Activated CD4-positive, alpha-beta T cell treated with anti-CD3 and anti-CD28 coated beads for 36 hours (primary cell): ENCODE measurements around the gene NTM. TPM values are rescaled to one million over a fixed set of nuclear protein-coding genes. Genes with fewer than 3 reads are reported as not detected.

ENCODE experiments used
- ATAC-seq: fragments of 200-7000 bp; cut with Tn5 transposase; one replicate; pipeline ENCODE4 v1.10.0; 2021; ENCODE audit warnings: mild to moderate bottlenecking, moderate library complexity
- CTCF ChIA-PET: fragments of 350-600 bp; sonication (Branson Sonifier 250); formaldehyde crosslinking; loops from one replicate; lab custom pipeline; 2021; ENCODE audit warnings: antibody characterized with exemption; lab: Charles Lee
- POLR2A ChIA-PET: fragments of 350-600 bp; sonication (Branson Sonifier 250); formaldehyde crosslinking; loops from one replicate; lab custom pipeline; 2021; ENCODE audit warnings: antibody characterized with exemption, inconsistent platforms; lab: Charles Lee
- DNase-seq: peaks from one replicate; pipeline ENCODE4 v3.0.0-alpha.2; 2020
- H3K27ac Mint-ChIP-seq: one replicate; pipeline ENCODE4 v1.8.0; 2021; ENCODE audit warnings: mixed read lengths
- H3K27me3 Mint-ChIP-seq: one replicate; pipeline ENCODE4 v1.8.0; 2021; ENCODE audit warnings: mixed read lengths
- H3K36me3 Mint-ChIP-seq: one replicate; pipeline ENCODE4 v1.8.0; 2021; ENCODE audit warnings: low read depth, mixed read lengths
- H3K4me1 Mint-ChIP-seq: one replicate; pipeline ENCODE4 v1.8.0; 2021; ENCODE audit warnings: mixed read lengths
- H3K4me3 Mint-ChIP-seq: one replicate; pipeline ENCODE4 v1.8.0; 2021; ENCODE audit warnings: mild to moderate bottlenecking, moderate library complexity, mixed read lengths
- H3K9me3 Mint-ChIP-seq: one replicate; pipeline ENCODE4 v1.8.0; 2021; ENCODE audit warnings: low read depth, mixed read lengths
- intact Hi-C, 2 experiments: fragments of 100-400 bp; cut with DNase I in 1 of 2; cut with micrococcal nuclease in 1 of 2; formaldehyde crosslinking; loops; one replicate each; pipeline versions ENCODE4 v1.14.2 to v1.15.1; 2022 to 2024; cut with DNase I, micrococcal nuclease
- total RNA-seq, 2 experiments: library from RNA; stranded (reverse); gene quantifications; one replicate each; pipeline ENCODE4 v1.2.3, GENCODE V29; 2021

The NTM gene
- total RNA-seq, 2 experiments from 2014 or later = not detected

DNA sequence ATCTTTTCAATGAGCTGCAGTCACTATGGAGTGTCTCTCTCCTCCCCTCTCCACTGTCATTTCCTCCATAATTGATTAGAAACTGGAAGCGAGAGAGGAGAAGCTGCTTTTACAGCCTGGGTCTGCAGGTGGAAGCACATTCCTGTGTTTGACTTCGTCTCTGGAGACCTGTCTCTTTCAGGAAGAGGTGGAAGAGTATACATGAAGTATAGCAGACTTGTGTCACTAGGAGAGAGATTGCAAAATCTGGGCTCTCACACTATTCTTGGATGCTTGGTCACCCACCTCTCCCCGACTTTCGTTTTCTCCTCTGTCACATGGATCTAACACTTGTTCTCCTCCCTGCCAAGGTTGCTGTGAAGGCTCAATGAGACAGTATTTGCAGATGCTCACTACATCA is 323.3 kb downstream of the NTM start:
- no peak for ATAC-seq
- intact Hi-C loops = no loop called here
- Mint-ChIP-seq H3K4me1 (no peaks in the 10 kb centered on the region), H3K9me3 (no peaks in the 10 kb centered on the region), H3K27ac (no peak overlapping the region), H3K27me3 (peaks cover 26% of the 10 kb centered on the region), H3K4me3 (no peak overlapping the region), H3K36me3 (no peaks in the 10 kb centered on the region)
- DNase-seq = no peak
- POLR2A ChIA-PET = interaction anchor here (0.7 kb wide), 1 partner anchor 11 kb away, joined by 3 read pairs; no protein-coding TSS in a partner anchor
- CTCF ChIA-PET = interaction anchor here (0.8 to 1.8 kb wide), 4 partner anchors 9 to 629 kb away, joined by 3 to 4 read pairs (median 4); no protein-coding TSS in a partner anchor

DNA sequence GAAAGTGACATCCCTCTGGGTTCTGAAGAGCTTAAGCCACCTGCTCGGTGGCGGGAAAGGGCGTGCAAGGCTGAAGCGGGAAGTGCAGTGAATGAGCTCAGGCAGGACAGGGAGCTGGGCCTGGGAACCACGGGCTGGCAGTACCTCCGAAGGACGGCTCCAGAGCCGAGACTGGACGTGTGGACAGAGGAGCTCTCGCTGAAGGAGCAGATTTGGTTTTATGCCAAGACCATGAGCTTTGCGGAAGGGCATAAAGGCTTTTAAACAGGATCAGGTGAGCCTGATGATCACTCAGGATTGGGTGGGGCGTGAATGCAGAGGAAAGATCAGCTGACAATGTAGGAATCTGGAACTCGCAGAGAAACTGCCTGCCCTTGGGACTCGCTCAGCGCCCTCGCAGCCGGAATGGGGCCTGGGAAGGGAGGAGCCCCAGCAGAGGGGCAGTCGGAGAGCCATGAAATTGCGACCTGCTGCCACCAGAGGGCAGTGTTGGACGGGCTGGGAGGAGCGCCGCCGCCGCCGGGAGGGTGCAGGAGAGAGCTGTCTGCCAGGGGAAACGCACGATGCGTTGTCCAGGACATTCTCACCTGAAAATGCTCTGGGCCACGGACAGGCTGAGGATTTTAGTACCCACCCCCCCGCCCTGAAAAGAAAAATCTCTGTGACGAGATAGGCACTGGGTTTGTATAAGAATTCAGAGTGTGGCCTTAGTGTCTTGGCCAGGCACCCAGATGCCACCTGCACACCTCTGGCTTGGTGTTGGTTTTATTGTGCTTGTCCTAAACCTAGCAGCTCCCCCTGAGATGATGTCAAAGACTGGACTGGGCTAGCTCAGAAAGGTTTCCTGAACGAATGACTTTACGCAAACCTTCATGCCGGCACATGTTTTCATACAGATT is 324.4 kb downstream of the NTM start:
- H3K27ac Mint-ChIP-seq = no peak overlapping the region
- intact Hi-C loops = loop anchor here in 1 of 2 experiments (1.0 to 5.0 kb wide), 2 partner anchors 433 to 1248 kb away; no protein-coding TSS in a partner anchor
- peak; percentile 68 for ATAC-seq
- H3K27me3 Mint-ChIP-seq = peaks cover 29% of the 10 kb centered on the region
- no peak overlapping the region for H3K4me3 Mint-ChIP-seq
- ChIA-PET POLR2A (no interaction called here), CTCF (interaction anchor here (0.5 to 1.8 kb wide), 14 partner anchors 8 to 1305 kb away, joined by 3 to 7 read pairs (median 3); no protein-coding TSS in a partner anchor)
- H3K4me1 Mint-ChIP-seq = no peaks in the 10 kb centered on the region
- H3K9me3 Mint-ChIP-seq = no peaks in the 10 kb centered on the region
- DNase-seq = peak; percentile 85
- H3K36me3 Mint-ChIP-seq = no peaks in the 10 kb centered on the region

DNA sequence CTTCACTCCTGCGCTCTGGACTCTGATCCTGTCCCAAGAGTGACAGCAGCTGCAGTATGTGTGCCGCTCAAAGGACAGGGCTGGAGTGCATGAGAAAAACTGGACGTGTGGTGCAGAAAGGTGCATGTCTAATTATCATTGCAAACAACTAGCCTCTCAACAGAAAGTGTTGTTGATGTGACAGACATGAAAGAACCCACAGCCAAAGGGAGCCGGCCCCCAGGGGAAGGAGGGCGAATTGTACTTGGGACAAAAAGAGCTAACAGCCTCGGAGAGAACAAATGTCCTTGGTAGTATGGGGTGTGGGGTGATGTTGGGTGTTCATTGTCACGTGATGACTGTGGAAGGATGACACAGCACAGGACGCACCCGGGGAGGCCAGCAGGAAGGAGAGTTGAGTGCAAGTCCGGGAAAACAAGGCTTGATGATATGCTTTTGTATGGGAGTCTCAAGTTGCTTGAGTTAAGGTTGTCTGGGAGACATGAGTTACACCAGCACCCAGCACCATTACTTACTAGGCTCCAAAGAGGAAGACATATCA is 325.5 kb downstream of the NTM start:
- peaks cover 26% of the 10 kb centered on the region for H3K27me3 Mint-ChIP-seq
- H3K27ac Mint-ChIP-seq = no peak overlapping the region
- H3K4me1 Mint-ChIP-seq = no peaks in the 10 kb centered on the region
- no peaks in the 10 kb centered on the region for H3K36me3 Mint-ChIP-seq
- DNase-seq (no peak), ATAC-seq (no peak)
- H3K9me3 Mint-ChIP-seq = no peaks in the 10 kb centered on the region
- intact Hi-C loops = loop anchor here in 1 of 2 experiments (1.0 to 5.0 kb wide), 2 partner anchors 431 to 1246 kb away; no protein-coding TSS in a partner anchor
- ChIA-PET POLR2A (no interaction called here), CTCF (interaction anchor here (1.0 to 1.2 kb wide), 3 partner anchors 43 to 62 kb away, joined by 3 read pairs; no protein-coding TSS in a partner anchor)
- H3K4me3 Mint-ChIP-seq = no peak overlapping the region

GRCh38 chr11:131696690-131697089 is 326.3 kb downstream of the NTM start:
- Mint-ChIP-seq H3K36me3 (no peaks in the 10 kb centered on the region), H3K4me1 (no peaks in the 10 kb centered on the region), H3K27me3 (peaks cover 26% of the 10 kb centered on the region), H3K9me3 (no peaks in the 10 kb centered on the region), H3K4me3 (no peak overlapping the region), H3K27ac (no peak overlapping the region)
- CTCF ChIA-PET = interaction anchor here (0.6 kb wide), 1 partner anchor 9 kb away, joined by 3 read pairs; no protein-coding TSS in a partner anchor
- intact Hi-C loops = loop anchor here in 1 of 2 experiments (5.0 kb wide), 1 partner anchor 1246 kb away; no protein-coding TSS in a partner anchor
- DNase-seq = no peak
- POLR2A ChIA-PET = no interaction called here
- no peak for ATAC-seq

- ATAC-seq (no peak), DNase-seq (no peak)
- Mint-ChIP-seq H3K27ac (no peak overlapping the region), H3K4me1 (no peaks in the 10 kb centered on the region), H3K4me3 (no peak overlapping the region), H3K27me3 (peaks cover 5% of the 10 kb centered on the region), H3K9me3 (peaks cover 22% of the 10 kb centered on the region), H3K36me3 (peaks cover 3% of the 10 kb centered on the region)
- CTCF ChIA-PET = interaction anchor here (1.3 kb wide), 1 partner anchor 8 kb away, joined by 4 read pairs; no protein-coding TSS in a partner anchor
- POLR2A ChIA-PET = no interaction called here
- intact Hi-C loops = no loop called here
Measured at GRCh38 chr11:131703311-131703710, 332.9 kb downstream of the NTM start.

DNA sequence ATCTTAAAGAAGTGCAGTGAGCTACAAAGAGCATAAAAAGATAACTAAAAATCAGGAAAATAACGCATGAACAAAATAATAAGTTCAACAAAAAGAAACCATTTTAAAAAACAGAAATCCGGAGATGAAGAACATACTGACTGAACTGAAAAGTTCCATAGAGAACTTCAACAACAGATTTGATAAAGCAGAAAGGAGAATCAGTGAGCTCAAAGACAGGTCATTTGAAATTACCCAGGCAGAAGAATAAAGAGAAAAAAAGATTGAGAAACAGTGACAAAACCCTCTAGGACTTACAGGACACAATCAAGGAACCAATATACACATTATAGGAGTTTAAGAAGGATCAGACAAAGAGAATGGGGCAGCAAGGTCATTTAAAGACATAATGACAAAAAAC is 334.3 kb downstream of the NTM start:
- POLR2A ChIA-PET = no interaction called here
- peaks cover 24% of the 10 kb centered on the region for H3K9me3 Mint-ChIP-seq
- H3K36me3 Mint-ChIP-seq = peaks cover 3% of the 10 kb centered on the region
- no peak overlapping the region for H3K4me3 Mint-ChIP-seq
- ATAC-seq (no peak), DNase-seq (no peak)
- no peaks in the 10 kb centered on the region for H3K4me1 Mint-ChIP-seq
- CTCF ChIA-PET = no interaction called here
- intact Hi-C loops = no loop called here
- no peak overlapping the region for H3K27ac Mint-ChIP-seq
- H3K27me3 Mint-ChIP-seq = peaks cover 2% of the 10 kb centered on the region

- intact Hi-C loops = no loop called here
- POLR2A ChIA-PET = no interaction called here
- ATAC-seq = no peak
- Mint-ChIP-seq H3K27ac (no peak overlapping the region), H3K27me3 (no peaks in the 10 kb centered on the region), H3K36me3 (no peaks in the 10 kb centered on the region), H3K4me1 (no peaks in the 10 kb centered on the region), H3K9me3 (peaks cover 19% of the 10 kb centered on the region), H3K4me3 (no peak overlapping the region)
- DNase-seq = no peak
- CTCF ChIA-PET = no interaction called here
Measured at GRCh38 chr11:131710511-131710910, 340.1 kb downstream of the NTM start.

GRCh38 chr11:131712897-131713296 is 342.5 kb downstream of the NTM start:
- intact Hi-C loops = no loop called here
- Mint-ChIP-seq H3K4me1 (no peaks in the 10 kb centered on the region), H3K27me3 (no peaks in the 10 kb centered on the region), H3K36me3 (no peaks in the 10 kb centered on the region), H3K9me3 (peaks cover 12% of the 10 kb centered on the region), H3K27ac (no peak overlapping the region), H3K4me3 (no peak overlapping the region)
- POLR2A ChIA-PET = no interaction called here
- no peak for DNase-seq
- no peak for ATAC-seq
- CTCF ChIA-PET = no interaction called here

GRCh38 chr11:131713529-131714134 is 343.2 kb downstream of the NTM start:
- ATAC-seq (no peak), DNase-seq (no peak)
- POLR2A ChIA-PET = no interaction called here
- intact Hi-C loops = no loop called here
- H3K9me3 Mint-ChIP-seq = peaks cover 12% of the 10 kb centered on the region
- no peaks in the 10 kb centered on the region for H3K27me3 Mint-ChIP-seq
- H3K4me1 Mint-ChIP-seq = no peaks in the 10 kb centered on the region
- no peak overlapping the region for H3K4me3 Mint-ChIP-seq
- CTCF ChIA-PET = no interaction called here
- no peak overlapping the region for H3K27ac Mint-ChIP-seq
- H3K36me3 Mint-ChIP-seq = no peaks in the 10 kb centered on the region

- Mint-ChIP-seq H3K4me1 (no peaks in the 10 kb centered on the region), H3K4me3 (no peak overlapping the region), H3K27ac (no peak overlapping the region), H3K9me3 (peaks cover 8% of the 10 kb centered on the region), H3K36me3 (no peaks in the 10 kb centered on the region), H3K27me3 (peaks cover 2% of the 10 kb centered on the region)
- POLR2A ChIA-PET = no interaction called here
- DNase-seq (no peak), ATAC-seq (no peak)
- intact Hi-C loops = no loop called here
- CTCF ChIA-PET = no interaction called here
Measured at GRCh38 chr11:131717616-131718015, 347.2 kb downstream of the NTM start.

GRCh38 chr11:131723088-131723487 is 352.7 kb downstream of the NTM start:
- ChIA-PET POLR2A (no interaction called here), CTCF (no interaction called here)
- Mint-ChIP-seq H3K9me3 (no peaks in the 10 kb centered on the region), H3K4me1 (no peaks in the 10 kb centered on the region), H3K27ac (no peak overlapping the region), H3K4me3 (no peak overlapping the region), H3K36me3 (no peaks in the 10 kb centered on the region), H3K27me3 (peaks cover 2% of the 10 kb centered on the region)
- ATAC-seq (no peak), DNase-seq (no peak)
- intact Hi-C loops = no loop called here
